Fibroblast of the conjunctiva (primary cell): ENCODE data around the gene GALNT5.
"Not testable (repeated sequence)": the region's sequence is repeated elsewhere in the genome, so short reads cannot be mapped to it uniquely, and the experiment has no call there.

ENCODE experiments used
- DNase-seq: peaks from one replicate; pipeline ENCODE4 v3.0.0-alpha.2; 2010; ENCODE audit warnings: low read depth

GALNT5 gene

GRCh38 chr2:157327621-157328500 lies 70.4 kb downstream of the GALNT5 start:
- peak; percentile 64 for DNase-seq

- DNase-seq = no peak
Measured at GRCh38 chr2:157329524-157329923, 72.0 kb downstream of the GALNT5 start.

GRCh38 chr2:157333304-157334047 lies 76.0 kb downstream of the GALNT5 start:
- no peak for DNase-seq

- DNase-seq = no peak
Measured at GRCh38 chr2:157334335-157334734, 76.8 kb downstream of the GALNT5 start.

- no peak for DNase-seq
Measured at GRCh38 chr2:157334797-157335196, 77.3 kb downstream of the GALNT5 start.

GRCh38 chr2:157336137-157337010 lies 78.9 kb downstream of the GALNT5 start:
- DNase-seq = no peak

GRCh38 chr2:157337978-157338377 lies 80.5 kb downstream of the GALNT5 start:
- DNase-seq = no peak

GRCh38 chr2:157339965-157340655 lies 82.6 kb downstream of the GALNT5 start:
- DNase-seq = no peak

- DNase-seq = not testable (repeated sequence)
Measured at GRCh38 chr2:157341381-157341780, 83.9 kb downstream of the GALNT5 start.

GRCh38 chr2:157345647-157346389 lies 88.3 kb downstream of the GALNT5 start:
- DNase-seq = no peak

- no peak for DNase-seq
Measured at GRCh38 chr2:157348291-157348921, 90.9 kb downstream of the GALNT5 start.

GRCh38 chr2:157349949-157350515 lies 92.5 kb downstream of the GALNT5 start:
- DNase-seq = no peak

- no peak for DNase-seq
Measured at GRCh38 chr2:157355618-157356017, 98.1 kb downstream of the GALNT5 start.

- no peak for DNase-seq
Measured at GRCh38 chr2:157359628-157360027, 102.1 kb downstream of the GALNT5 start.

- no peak for DNase-seq
Measured at GRCh38 chr2:157361526-157361925, 104.0 kb downstream of the GALNT5 start.

GRCh38 chr2:157362627-157363026 lies 105.1 kb downstream of the GALNT5 start:
- DNase-seq = no peak

- DNase-seq = no peak
Measured at GRCh38 chr2:157363612-157364101, 106.2 kb downstream of the GALNT5 start.
